Hepatocyte (in vitro differentiated cells): Measurements from ENCODE around the gene GPR55.

Experiments
- CTCF ChIP-seq: fragments of 200-600 bp; sonication (generic); IDR thresholded peaks from 2 replicates; pipeline ENCODE4 v1.5.1; 2016; ENCODE audit warnings: antibody characterized with exemption, mild to moderate bottlenecking; ENCODE audit not compliant: poor library complexity
- EZH2 ChIP-seq: fragments of 200-600 bp; sonication (generic); IDR thresholded peaks from 2 replicates; pipeline ENCODE4 v1.6.1; 2016; ENCODE audit warnings: antibody characterized with exemption, mild to moderate bottlenecking, borderline replicate concordance

GRCh38 chr2:230865307-230865765 is 59.7 kb downstream of the GPR55 start:
- TF ChIP-seq CTCF, result no peak
- no peak for TF ChIP-seq EZH2
